H4 (cell line): Measurements from ENCODE around the gene IFRD1. TPM values are rescaled to one million over a fixed set of nuclear protein-coding genes. Genes with fewer than 3 reads are reported as not detected.
"Not testable (repeated sequence)": the region's sequence is repeated elsewhere in the genome, so short reads cannot be mapped to it uniquely, and the experiment has no call there.

Experiments
- DNase-seq: peaks from one replicate; pipeline ENCODE4 v3.0.0-alpha.2; 2015; ENCODE audit warnings: low spot score
- total RNA-seq: library from RNA; depleted of rRNA; stranded (reverse); fragments of >200 nt; shearing (Covaris generic); gene quantifications from 2 replicates; pipeline ENCODE4 v1.2.3, GENCODE V29; 2014; rRNA removed

Gene IFRD1
- total RNA-seq, 1 experiment from 2014 or later: 107 TPM

DNA sequence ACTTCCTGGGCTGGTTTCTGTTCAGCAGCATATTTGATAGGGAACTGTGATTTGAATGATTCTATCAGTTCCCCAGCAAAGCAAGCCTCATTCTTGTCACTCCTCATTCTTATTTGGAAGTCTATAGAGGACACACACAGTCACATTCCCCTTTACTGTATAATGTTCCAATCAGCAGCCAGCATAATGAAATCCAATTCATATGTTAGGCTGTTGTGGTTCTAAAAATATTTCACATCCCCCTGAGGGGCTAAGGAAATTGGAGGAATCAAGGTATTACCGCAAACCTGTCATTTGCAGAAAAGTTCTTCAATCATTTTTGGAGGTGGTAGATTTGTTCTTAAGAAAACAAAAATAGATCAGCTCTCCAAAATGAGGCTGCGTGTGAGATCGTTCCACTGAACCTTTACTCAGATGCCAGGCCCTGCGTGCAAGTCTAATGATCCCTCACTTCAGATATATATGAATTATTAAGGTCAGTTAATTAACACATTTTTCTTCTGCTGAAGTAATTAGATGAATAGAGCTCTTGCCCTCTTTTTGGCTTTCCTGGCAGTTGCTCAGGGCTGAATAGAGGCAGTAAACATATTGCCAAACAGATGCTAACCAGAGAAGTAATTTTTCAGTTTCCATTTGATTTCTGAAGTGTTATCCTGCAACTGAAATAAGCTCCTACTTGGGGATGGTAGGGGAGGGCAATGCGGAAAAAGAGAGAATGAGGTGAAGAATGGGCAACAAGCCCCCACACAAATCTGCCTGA lies 62.4 kb downstream of the IFRD1 start:
- DNase-seq: no peak

DNA sequence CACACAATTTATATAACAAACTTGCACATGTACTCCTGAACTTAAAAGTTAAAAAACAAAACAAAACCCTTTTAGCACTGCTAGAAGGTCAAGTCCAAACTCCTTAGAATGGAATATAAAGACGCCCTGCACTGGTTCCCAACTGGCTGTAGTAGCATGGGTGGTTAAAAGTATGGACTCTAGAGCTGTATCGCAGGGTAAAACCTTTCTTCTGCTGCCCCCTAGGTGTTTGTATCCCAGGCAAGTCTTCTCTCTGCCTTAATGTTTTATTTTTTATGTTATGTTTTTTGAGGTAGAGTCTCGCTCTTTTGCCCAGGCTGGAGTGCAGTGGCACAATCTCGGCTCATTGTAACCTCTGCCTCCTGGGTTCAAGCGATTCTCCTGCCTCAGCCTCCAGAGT lies 65.7 kb downstream of the IFRD1 start:
- no peak for DNase-seq

DNA sequence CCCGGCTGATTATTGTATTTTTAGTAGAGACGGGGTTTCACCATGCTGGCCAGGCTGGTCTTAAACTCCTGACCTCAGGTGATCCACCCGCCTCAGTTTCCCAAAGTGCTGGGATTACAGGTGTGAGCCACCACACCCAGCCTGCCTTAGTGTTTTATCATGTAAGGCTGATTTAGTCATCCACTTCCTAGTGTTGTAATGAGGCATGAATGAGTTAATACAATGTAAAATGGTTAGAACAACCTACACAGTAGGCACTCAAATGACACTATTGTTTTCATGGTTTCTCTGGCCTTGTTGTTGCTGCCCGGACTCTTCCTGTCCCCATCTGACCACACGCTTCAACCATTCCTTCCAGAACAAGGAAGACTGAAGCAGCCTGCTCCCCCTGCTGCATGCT lies 66.2 kb downstream of the IFRD1 start:
- not testable (repeated sequence) for DNase-seq

DNA sequence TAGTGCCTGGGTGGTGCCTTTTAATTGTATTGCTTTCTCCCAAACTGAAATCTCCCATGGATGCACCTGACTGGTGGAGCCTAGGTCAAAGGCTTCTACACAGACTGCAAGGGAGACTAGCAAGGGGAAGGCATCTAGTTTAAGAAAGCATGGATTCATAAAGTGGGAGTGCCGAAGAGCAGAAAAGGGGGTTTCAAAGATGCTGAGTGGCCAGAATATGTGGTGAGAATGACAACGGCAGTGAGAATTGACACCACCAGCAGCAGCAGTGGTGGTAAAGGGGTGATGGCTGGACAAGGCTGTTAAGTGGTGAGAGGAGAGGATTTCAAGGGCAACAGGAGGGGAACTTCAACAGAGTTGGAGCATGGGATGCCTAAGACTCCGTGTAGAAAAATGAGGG lies 67.2 kb downstream of the IFRD1 start:
- DNase-seq: no peak

DNA sequence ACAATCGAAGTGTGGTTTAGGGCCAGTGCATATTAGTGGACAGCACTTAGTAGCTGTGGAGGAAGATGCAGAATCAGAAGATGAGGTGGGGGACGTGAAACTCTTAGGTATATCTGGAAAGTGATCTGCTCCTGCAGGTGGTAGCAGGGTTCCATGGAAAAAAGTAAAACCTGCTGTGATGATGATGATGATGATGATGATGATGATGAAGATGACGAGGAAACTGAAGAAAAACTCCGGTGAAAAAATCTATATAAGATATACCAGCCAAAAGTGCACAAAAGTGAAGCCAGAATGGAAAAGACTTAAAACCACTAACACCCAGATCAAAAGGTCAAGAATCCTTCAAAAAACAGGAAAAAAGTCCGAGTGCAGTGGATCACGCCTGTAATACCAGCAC lies 70.5 kb downstream of the IFRD1 start:
- DNase-seq: no peak

DNA sequence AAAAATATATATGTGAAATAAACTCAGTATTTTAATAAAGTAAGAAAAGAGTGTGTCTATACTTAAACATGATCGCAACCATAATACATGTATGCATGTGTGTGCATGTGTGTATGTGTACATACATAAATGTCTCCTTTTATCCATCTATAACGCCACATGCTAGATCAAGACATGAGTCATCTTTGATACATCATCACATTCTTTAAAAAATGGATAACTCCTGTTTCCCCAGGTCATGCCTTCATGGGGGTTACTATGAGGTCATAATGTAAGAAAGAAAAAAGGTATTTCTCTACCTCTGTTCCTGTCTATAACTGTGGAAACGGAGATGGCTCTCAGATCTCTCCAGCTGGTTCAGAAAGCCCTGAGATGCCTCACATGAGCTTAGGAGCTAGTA lies 71.7 kb downstream of the IFRD1 start:
- DNase-seq: no peak

DNA sequence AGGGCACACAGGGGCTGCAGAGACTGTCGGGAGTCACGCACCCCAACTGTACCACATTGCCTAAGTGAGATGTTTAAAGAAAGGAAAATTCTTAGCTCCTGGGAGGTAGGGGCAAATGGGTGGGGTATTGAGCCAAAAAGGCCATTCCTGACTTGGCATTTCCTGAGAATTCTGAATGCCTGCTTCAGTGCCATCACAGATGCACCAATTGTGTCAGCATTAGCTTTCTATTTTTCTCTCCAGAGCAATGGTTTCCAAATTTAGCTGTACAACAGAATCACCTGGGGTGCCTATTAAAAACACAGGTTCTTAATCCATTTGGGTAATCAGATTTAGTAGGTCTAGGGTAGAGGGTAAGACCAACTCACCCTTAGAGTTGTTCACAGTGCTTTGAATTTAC lies 73.6 kb downstream of the IFRD1 start:
- no peak for DNase-seq

Other genes with a start within 250 kb of the IFRD1 start
- 3.4 and 5.5 TPM in 2 replicates for gene DOCK4, start 244.1 kb upstream of the IFRD1 start, total RNA-seq
- gene ZNF277, start 243.8 kb upstream of the IFRD1 start, total RNA-seq: 23.2 and 33.9 TPM in 2 replicates
- gene LSMEM1, start 30.5 kb downstream of the IFRD1 start, total RNA-seq: not detected in 2 replicates